Measurements from ENCODE around the gene ISG20L2.
A peak's percentile ranks its signal among the peaks of the same experiment; 100 is the strongest.

ISG20L2 gene

DNA sequence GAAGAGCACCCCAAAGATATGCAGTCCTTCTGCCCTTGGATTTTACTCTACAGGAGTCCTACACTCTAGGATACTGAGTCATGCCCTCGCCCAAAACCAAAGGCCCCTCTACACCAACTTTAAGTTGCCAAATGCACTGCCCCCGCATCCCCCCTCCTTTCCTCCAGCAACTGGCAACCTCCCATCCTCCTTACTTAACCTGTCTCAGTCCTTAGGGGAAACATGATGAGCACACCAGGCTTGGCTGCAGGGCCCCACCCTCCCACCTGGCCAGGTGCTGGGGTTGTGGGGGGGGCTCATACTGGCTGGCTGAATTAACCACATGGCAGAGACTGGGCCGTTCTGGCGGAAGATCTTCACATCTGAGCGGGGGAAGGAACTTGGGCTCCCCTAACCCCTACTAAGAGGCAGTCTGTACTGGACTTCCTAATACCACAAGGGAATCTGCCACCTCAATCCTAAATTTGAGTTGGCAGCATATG is 21.7 kb upstream of the ISG20L2 start:
- no peak for DNase-seq (ENCODE audit: low spot score)
- in situ Hi-C loops (cut with MboI; ENCODE audit: low pct_unique_long_range_greater_than_20kb, low sequenced_read_pairs, unreplicated experiment), result no loop called here
- no peak for TF ChIP-seq CTCF (IDR thresholded peaks at IDR 0.05; ENCODE audit: extremely low read depth, insufficient read depth, missing control alignments)

- in situ Hi-C loops (cut with MboI; ENCODE audit: low pct_unique_long_range_greater_than_20kb, low sequenced_read_pairs, unreplicated experiment), result no loop called here
- TF ChIP-seq CTCF (IDR thresholded peaks at IDR 0.05; ENCODE audit: extremely low read depth, insufficient read depth, missing control alignments), result no peak
- no peak for DNase-seq (ENCODE audit: low spot score)
Measured at GRCh38 chr1:156749419-156750118, 21.0 kb upstream of the ISG20L2 start.

DNA sequence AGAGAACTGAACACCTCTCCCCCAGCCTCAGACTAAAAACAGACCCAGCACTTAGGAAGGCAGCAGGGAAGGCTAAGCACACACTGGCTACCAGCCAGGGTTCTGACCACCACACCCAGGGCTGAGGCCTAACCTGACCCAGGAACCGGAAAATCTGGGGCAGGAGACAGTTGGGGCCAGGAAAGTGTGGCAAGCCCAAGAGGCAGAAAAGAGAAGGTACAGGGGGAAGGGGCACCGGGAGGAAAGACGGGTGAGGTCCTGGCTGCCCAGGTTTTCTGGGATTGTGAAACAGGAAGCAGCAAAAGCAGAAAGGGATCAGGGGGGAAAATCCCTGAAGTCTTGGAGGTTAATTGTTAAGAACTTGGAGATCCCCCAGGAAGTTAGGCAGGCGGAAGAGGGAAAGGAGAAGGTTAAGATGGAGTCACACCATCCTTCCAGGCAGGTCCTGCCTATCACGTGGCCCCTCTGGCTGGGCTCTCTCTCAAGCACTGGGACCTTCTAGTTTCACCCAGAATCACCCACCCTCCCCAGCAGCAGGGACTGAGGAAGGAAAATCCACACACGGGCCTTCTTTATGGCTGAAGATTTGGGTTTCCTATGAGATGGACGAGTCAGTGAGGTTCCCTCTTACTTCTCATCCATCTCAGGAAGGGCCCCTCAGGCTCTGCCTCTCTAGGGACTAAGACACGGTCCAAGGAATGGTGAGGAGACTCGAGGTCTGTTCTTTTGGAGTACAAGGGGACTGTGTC is 20.3 kb upstream of the ISG20L2 start:
- no peak for TF ChIP-seq CTCF (IDR thresholded peaks at IDR 0.05; ENCODE audit: extremely low read depth, insufficient read depth, missing control alignments)
- in situ Hi-C loops (cut with MboI; ENCODE audit: low pct_unique_long_range_greater_than_20kb, low sequenced_read_pairs, unreplicated experiment), result no loop called here
- DNase-seq (ENCODE audit: low spot score), result no peak

DNA sequence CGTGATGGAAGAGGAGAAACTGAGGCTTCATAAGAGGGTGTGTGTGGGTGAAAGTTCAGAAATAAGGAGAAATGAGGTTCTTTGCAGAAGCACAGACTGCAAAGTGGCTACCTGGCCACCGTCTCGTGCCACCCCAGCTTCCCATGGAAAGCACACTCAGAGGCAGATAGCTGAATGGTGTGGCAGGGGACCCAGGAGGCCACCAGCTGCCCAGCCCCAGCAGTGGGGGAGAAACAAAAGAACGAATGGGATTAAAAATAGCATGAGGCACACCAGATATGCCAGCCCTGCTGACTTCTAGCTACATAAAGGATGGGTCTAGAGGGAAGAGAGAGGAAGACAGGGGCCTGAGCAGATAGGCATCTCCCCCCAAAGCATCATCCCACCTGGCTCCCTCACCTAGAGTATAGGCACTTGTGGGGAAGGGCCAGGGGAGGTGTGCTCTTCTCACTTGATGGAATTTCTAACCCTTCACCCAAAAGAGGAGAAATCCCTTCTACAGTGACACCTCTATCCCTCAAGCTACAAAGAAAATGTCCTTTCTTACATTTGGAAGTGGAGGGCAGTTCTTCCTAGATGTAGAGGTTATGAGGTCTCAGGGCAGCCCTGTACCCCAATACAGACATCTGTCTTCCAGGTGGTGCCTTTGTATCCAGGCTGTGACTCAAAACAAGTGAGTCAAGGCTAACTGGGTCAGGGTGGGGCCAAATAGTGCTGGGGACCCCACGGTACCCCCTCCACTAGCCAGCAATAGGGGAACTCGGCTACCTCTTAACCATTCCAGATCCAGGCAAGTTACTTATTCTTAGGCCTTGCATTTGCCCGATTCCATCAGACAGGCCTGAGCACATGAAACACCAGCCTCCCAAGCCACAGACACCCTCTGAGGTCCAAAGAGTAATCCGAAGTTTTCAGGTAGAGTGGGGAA is 19.4 kb upstream of the ISG20L2 start:
- in situ Hi-C loops (cut with MboI; ENCODE audit: low pct_unique_long_range_greater_than_20kb, low sequenced_read_pairs, unreplicated experiment), result no loop called here
- TF ChIP-seq CTCF (IDR thresholded peaks at IDR 0.05; ENCODE audit: extremely low read depth, insufficient read depth, missing control alignments), result no peak
- no peak for DNase-seq (ENCODE audit: low spot score)

DNA sequence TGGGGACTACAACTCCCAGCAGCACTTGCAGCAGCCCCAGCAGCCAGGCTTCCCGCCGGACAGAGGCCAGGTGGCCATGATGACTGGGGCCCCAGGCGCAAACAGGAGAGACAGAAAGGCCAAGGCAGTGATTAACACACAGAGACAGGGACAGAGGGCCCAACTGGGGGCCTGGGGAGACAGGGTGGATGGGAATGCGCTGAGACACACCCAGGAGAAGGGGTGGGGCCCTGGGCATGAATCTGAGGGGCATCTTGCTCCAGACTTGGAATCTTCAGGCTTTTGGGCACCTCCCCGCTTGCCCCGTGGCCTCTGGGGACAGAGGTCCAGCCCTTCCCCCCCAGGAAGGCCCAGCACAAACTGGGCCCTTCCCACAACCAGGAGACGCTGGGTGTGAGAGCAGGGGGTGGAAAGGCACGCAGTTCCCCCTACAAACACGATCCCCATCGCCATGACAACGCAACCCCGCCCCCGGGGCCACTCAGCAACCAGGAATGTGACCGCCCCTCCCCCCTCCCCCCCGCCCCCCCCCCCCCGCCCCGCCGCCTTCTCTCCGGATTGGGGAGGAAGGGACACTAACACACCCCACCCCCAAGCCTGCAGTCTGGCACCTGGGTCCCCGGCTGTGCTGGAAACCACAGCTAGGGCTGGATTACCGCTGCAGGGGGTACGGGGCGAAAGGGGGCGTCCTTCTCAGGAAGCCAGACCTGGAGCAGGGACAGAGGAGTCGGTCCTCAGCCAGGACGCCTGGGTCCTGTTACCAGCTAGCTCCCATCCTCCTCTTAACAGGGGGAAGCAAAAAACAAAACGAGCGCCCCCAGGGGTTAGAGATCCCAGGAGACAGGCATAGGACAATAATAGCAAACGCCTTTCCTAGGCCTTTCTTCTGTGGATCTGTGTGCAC is 18.4 kb upstream of the ISG20L2 start:
- TF ChIP-seq CTCF (IDR thresholded peaks at IDR 0.05; ENCODE audit: extremely low read depth, insufficient read depth, missing control alignments), result peak; percentile 19
- in situ Hi-C loops (cut with MboI; ENCODE audit: low pct_unique_long_range_greater_than_20kb, low sequenced_read_pairs, unreplicated experiment), result no loop called here
- DNase-seq (ENCODE audit: low spot score), result peak; percentile 71

Data from GM13977 (cell line).